HG03103 (cell line): ENCODE data around the gene CMIP.

Source experiments
- ATAC-seq: cut with Tn5 transposase; IDR thresholded peaks from one replicate; pipeline ENCODE4 v1.9.1; 2021; ENCODE audit warnings: low read depth; ENCODE audit not compliant: unreplicated experiment

The CMIP gene

GRCh38 chr16:81558444-81559175 is 114.0 kb downstream of the CMIP start:
- ATAC-seq: no peak

- ATAC-seq: no peak
Measured at GRCh38 chr16:81560979-81561657, 116.5 kb downstream of the CMIP start.

- ATAC-seq: no peak
Measured at GRCh38 chr16:81562174-81562849, 117.7 kb downstream of the CMIP start.

- no peak for ATAC-seq
Measured at GRCh38 chr16:81562926-81563325, 118.3 kb downstream of the CMIP start.

- ATAC-seq: no peak
Measured at GRCh38 chr16:81564421-81564911, 119.9 kb downstream of the CMIP start.

- ATAC-seq: no peak
Measured at GRCh38 chr16:81565321-81566028, 120.9 kb downstream of the CMIP start.

- ATAC-seq: no peak
Measured at GRCh38 chr16:81566086-81567007, 121.7 kb downstream of the CMIP start.

- ATAC-seq: no peak
Measured at GRCh38 chr16:81567087-81567486, 122.5 kb downstream of the CMIP start.

GRCh38 chr16:81567987-81568748 is 123.6 kb downstream of the CMIP start:
- no peak for ATAC-seq

GRCh38 chr16:81568749-81569087 is 124.1 kb downstream of the CMIP start:
- ATAC-seq: no peak

GRCh38 chr16:81569361-81570034 is 124.9 kb downstream of the CMIP start:
- ATAC-seq: no peak

GRCh38 chr16:81570151-81570846 is 125.7 kb downstream of the CMIP start:
- no peak for ATAC-seq

- ATAC-seq: no peak
Measured at GRCh38 chr16:81571175-81571574, 126.6 kb downstream of the CMIP start.

GRCh38 chr16:81571592-81572385 is 127.2 kb downstream of the CMIP start:
- no peak for ATAC-seq

GRCh38 chr16:81572386-81573144 is 128.0 kb downstream of the CMIP start:
- no peak for ATAC-seq

- no peak for ATAC-seq
Measured at GRCh38 chr16:81573533-81574020, 129.0 kb downstream of the CMIP start.
